ENCODE results near the gene RNF130. TPM values are rescaled to one million over a fixed set of nuclear protein-coding genes. Genes with fewer than 3 reads are reported as not detected.

RNF130 gene
- total RNA-seq, 2 donors from 2014 or later = 83.8 to 116 TPM

DNA sequence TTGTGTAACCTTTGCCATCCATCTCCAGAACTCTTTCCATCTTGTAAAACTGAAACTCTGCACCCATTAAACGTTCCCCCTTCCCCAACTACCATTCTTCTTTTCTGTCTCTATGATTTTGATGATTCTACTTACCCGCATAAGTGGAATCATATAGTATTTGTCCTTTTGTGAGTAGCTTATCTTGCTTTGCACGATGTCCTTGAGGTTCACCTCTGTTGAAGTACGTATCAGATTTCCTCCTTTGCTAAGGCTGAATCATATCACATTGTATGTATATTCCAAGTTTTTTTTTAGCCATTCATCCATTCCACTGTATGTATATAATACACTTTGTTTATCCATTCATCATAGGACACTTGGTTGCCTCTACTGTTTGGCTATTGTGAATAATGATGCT, 2.9 kb upstream of the RNF130 start:
- no peak overlapping the region for H3K4me3 ChIP-seq
- no peak for TF ChIP-seq POLR2A (IDR thresholded peaks at IDR 0.05)
- TF ChIP-seq POLR2AphosphoS5 (IDR thresholded peaks at IDR 0.05) = no peak
- TF ChIP-seq, protein P1, sequence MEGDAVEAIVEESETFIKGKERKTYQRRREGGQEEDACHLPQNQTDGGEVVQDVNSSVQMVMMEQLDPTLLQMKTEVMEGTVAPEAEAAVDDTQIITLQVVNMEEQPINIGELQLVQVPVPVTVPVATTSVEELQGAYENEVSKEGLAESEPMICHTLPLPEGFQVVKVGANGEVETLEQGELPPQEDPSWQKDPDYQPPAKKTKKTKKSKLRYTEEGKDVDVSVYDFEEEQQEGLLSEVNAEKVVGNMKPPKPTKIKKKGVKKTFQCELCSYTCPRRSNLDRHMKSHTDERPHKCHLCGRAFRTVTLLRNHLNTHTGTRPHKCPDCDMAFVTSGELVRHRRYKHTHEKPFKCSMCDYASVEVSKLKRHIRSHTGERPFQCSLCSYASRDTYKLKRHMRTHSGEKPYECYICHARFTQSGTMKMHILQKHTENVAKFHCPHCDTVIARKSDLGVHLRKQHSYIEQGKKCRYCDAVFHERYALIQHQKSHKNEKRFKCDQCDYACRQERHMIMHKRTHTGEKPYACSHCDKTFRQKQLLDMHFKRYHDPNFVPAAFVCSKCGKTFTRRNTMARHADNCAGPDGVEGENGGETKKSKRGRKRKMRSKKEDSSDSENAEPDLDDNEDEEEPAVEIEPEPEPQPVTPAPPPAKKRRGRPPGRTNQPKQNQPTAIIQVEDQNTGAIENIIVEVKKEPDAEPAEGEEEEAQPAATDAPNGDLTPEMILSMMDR (IDR thresholded peaks at IDR 0.05) = no peak
- DNase-seq (ENCODE audit: low spot score) = no peak
- intact Hi-C loops (cut with DNase I) = loop anchor here (5.0 kb wide), 1 partner anchor 167 kb away; the partner anchor contains the start of gene TBC1D9B
- WGBS = 73% methylated on average over 4 of the region's 4 CpGs
- no peaks in the 10 kb centered on the region for H3K9me3 ChIP-seq
- no peak overlapping the region for H3K27ac ChIP-seq
- no peaks in the 10 kb centered on the region for H3K36me3 ChIP-seq
- no peaks in the 10 kb centered on the region for H3K4me1 ChIP-seq (replicated peaks)
- no peaks in the 10 kb centered on the region for H3K27me3 ChIP-seq (replicated peaks; ENCODE audit: insufficient read depth)

DNA sequence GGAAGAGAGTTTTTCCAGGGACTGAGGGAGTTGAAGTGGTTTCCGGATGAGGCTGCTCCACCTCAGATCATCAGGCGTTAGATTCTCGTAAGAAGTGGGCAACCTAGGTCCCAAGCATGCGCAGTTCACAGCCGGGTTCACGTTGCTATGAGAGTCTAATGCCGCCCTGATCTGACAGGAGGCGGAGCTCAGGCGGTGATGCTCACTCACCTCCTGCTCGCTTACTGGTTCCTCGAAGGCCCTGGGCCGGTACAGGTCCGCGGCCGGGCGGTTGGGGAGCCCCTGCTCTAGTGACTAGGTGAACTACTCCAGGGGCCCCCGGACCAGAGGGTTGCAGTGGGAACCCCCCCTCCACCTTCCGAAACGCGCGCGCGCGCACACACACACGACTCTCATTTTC, 997 bp upstream of the RNF130 start:
- H3K9me3 ChIP-seq = no peaks in the 10 kb centered on the region
- intact Hi-C loops (cut with DNase I) = loop anchor here (5.0 kb wide), 1 partner anchor 165 kb away; the partner anchor contains the start of gene TBC1D9B
- peak overlapping the region in 1 of 2 donors; percentile 95 for H3K27ac ChIP-seq
- WGBS = 87% methylated on average over 25 of the region's 25 CpGs
- H3K4me1 ChIP-seq (replicated peaks) = no peaks in the 10 kb centered on the region
- DNase-seq (ENCODE audit: low spot score) = no peak
- H3K27me3 ChIP-seq (replicated peaks; ENCODE audit: insufficient read depth) = no peaks in the 10 kb centered on the region
- H3K36me3 ChIP-seq = no peaks in the 10 kb centered on the region
- no peak overlapping the region for H3K4me3 ChIP-seq
- no peak for TF ChIP-seq POLR2AphosphoS5 (IDR thresholded peaks at IDR 0.05)
- TF ChIP-seq, protein P1 (IDR thresholded peaks at IDR 0.05) = no peak
- no peak for TF ChIP-seq POLR2A (IDR thresholded peaks at IDR 0.05)

DNA sequence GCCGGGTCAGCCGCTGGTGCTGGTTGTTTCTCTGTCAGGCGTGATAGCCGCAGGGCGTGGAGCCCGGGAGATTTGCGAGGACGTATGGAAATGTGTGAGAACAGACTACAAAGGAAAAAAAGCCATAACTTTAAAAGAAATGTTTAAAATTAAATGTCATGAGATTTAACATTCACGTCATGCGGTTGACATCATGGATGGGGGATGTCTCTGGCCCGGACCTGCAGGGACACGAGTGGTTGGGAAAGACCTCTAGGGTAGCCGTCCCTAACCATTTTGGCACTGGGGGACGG, 643 bp upstream of the RNF130 start:
- H3K36me3 ChIP-seq = no peaks in the 10 kb centered on the region
- TF ChIP-seq POLR2A (IDR thresholded peaks at IDR 0.05) = no peak
- no peak for TF ChIP-seq POLR2AphosphoS5 (IDR thresholded peaks at IDR 0.05)
- TF ChIP-seq, protein P1 (IDR thresholded peaks at IDR 0.05) = no peak
- intact Hi-C loops (cut with DNase I) = loop anchor here (5.0 kb wide), 1 partner anchor 165 kb away; the partner anchor contains the start of gene TBC1D9B
- DNase-seq (ENCODE audit: low spot score) = no peak
- H3K4me3 ChIP-seq = peak overlapping the region; percentile 86 to 92
- no peaks in the 10 kb centered on the region for H3K9me3 ChIP-seq
- H3K27ac ChIP-seq = peak overlapping the region; percentile 95 to 96
- H3K4me1 ChIP-seq (replicated peaks) = no peaks in the 10 kb centered on the region
- WGBS = 15% methylated on average over 14 of the region's 14 CpGs
- H3K27me3 ChIP-seq (replicated peaks; ENCODE audit: insufficient read depth) = no peaks in the 10 kb centered on the region

DNA sequence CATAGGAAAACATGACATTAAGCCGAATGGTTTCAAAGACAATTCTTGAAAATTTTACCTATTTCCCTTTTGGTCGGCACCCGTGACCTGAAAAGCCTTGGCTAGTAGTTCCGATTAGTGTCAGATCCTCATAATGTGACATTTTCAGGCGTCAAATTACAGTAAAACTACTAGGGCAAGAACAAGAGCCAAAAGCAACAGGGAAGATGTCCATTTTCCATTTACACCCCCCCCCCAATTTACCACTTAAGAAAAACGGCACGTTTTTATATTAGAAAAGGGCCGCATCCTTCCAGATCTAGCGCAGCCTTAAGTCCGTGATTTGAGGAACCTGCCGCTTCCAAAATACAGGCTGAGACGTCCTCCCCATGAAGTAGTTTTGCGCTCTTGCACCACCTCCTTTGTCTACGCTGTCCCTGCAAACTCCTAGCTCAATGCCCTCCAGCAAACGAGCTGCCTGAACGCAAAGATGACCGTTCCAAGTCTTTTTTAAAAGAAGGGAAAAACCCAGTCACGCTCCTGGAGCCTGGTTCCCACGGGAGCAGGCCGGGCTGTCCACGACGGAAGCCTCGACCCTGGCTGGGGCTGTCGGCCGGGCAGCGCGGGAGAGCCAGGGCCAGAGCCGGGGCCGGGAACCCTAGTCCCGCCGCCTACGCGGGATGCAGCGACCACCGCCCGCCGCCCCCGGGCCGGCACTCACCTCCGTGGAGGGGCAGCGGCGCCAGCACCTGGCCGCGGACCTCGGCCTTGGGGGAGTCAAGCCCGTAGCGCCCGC, 616 bp downstream of the RNF130 start:
- Histone ChIP-seq H3K4me1 (replicated peaks) (no peaks in the 10 kb centered on the region), H3K27ac (peak overlapping the region; percentile 95 to 96), H3K27me3 (replicated peaks; ENCODE audit: insufficient read depth) (no peaks in the 10 kb centered on the region), H3K9me3 (no peaks in the 10 kb centered on the region), H3K36me3 (no peaks in the 10 kb centered on the region), H3K4me3 (peak overlapping the region; percentile 86 to 92)
- intact Hi-C loops (cut with DNase I) = loop anchor here (5.0 kb wide), 1 partner anchor 164 kb away; the partner anchor contains the start of gene TBC1D9B
- DNase-seq (ENCODE audit: low spot score) = peak; percentile 37
- no peak for TF ChIP-seq POLR2A (IDR thresholded peaks at IDR 0.05)
- TF ChIP-seq, protein P1 (IDR thresholded peaks at IDR 0.05) = no peak
- no peak for TF ChIP-seq POLR2AphosphoS5 (IDR thresholded peaks at IDR 0.05)
- WGBS = 3% methylated on average over 23 of the region's 48 CpGs

Data from prostate gland (tissue), 2 donors.